Motor neuron (in vitro differentiated cells): ENCODE results near the gene HM13. TPM values are rescaled to one million over a fixed set of nuclear protein-coding genes. Genes with fewer than 3 reads are reported as not detected.
"Not testable (repeated sequence)": the region's sequence is repeated elsewhere in the genome, so short reads cannot be mapped to it uniquely, and the experiment has no call there.

Experiments used
- ATAC-seq, 8 experiments: fragments of 200-7000 bp; cut with Tn5 transposase; replicated peaks in 6 of 8; 2 replicates each; pipeline ENCODE4 v1.8.0; 2021; ENCODE audit warnings: mild to moderate bottlenecking in 8 of 8, moderate library complexity in 8 of 8
- H3K27ac ChIP-seq, 2 donors: fragments of 250-450 bp; sonication (Bioruptor Pico); 2 replicates each; pipeline ENCODE4 v1.9.0; 2021; ENCODE audit warnings: antibody characterized with exemption in 2 of 2, mild to moderate bottlenecking in 2 of 2, moderate library complexity in 1 of 2
- H3K4me1 ChIP-seq, 2 donors: fragments of 250-450 bp; sonication (Bioruptor Pico); replicated peaks in 1 of 2; 2 replicates each; pipeline ENCODE4 v1.6.1; 2021; ENCODE audit warnings: antibody characterized with exemption in 2 of 2, mild to moderate bottlenecking in 2 of 2, moderate library complexity in 1 of 2
- H3K4me3 ChIP-seq, 5 donors: fragments of 250-450 bp; sonication (Bioruptor Pico); 2 replicates each; pipeline ENCODE4 v1.9.0; 2021; ENCODE audit warnings: antibody characterized with exemption in 5 of 5, mild to moderate bottlenecking in 5 of 5, moderate library complexity in 4 of 5
- WGBS, 10 experiments: fragments of 450-650 bp; shearing (Covaris generic); methylation state at CpG; one replicate each; pipeline ENCODE4 v1.0.0; 2022; 5-methylcytosine and 5-hydroxymethylcytosine counted together
- in situ Hi-C, 9 experiments: fragments of 400-800 bp; cut with MboI; loops; one replicate each; pipeline ENCODE4 v1.15.0; 2021; ENCODE audit warnings: low sequenced_read_pairs in 9 of 9, low pct_unique_long_range_greater_than_20kb in 2 of 9; ENCODE audit not compliant: unreplicated experiment in 9 of 9
- total RNA-seq, 8 experiments: library from RNA; unstranded; fragments of 300-600 nt; gene quantifications; 2 replicates each; pipeline versions ENCODE4 v1.2.3 to v1.2.4, GENCODE V29; 2022

Gene HM13
- total RNA-seq, 8 experiments from 2014 or later: 41.7 to 148 (median 90.5) TPM

DNA sequence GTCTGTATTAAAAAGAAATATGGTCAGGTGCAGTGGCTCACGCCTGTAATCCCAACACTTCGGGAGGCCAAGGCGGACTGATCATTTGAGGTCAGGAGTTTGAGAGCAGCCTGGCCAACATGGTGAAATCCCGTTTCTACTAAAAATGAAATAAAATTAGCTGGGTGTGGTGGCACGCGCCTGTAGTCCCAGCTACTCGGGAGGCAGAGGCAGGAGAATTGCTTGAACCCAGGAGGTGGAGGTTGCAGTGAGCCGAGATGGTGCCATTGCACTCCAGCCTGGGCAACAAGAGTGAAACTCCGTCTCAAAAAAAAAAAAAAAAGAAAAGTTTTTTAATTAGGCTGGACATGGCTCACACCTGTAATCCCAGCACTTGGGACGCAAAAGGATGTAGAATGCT is 60.7 kb downstream of the HM13 start:
- H3K4me1 ChIP-seq: peaks cover 5 to 11% of the 10 kb centered on the region in 2 donors
- in situ Hi-C loops, H3K4me3 ChIP-seq, H3K27ac ChIP-seq, ATAC-seq: not testable (repeated sequence)
- WGBS, 10 experiments: 80 to 100% (median 100%) methylated on average over 1 to 7 of the region's 10 CpGs; no CpG with 5 or more reads in 4 of the 10 experiments

DNA sequence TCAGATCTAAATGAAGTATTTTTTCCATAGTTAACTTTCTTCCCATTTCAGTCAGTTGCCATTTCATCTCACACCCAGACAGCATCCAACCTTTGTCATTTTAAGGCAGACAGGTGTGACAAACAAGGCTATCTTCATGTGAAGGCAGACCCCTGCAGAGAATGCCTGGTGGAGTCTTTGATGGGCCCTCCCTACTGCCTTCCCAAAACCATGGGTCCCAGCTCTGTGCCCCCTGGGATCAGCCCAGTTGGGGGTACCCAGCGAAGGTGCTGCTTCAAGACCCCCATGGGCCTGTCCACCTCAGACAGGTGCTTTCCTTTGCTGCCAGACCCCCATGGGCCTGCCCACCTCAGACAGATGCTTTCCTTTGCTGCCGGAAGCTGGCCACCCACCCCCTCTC is 62.5 kb downstream of the HM13 start:
- in situ Hi-C loops: no loop called here
- no peak overlapping the region for H3K27ac ChIP-seq
- WGBS, 10 experiments: 80 to 100% (median 90%) methylated on average over 1 to 2 of the region's 2 CpGs; no CpG with 5 or more reads in 7 of the 10 experiments
- no peak for ATAC-seq
- peaks cover 20 to 26% of the 10 kb centered on the region in 2 donors for H3K4me1 ChIP-seq
- H3K4me3 ChIP-seq: no peak overlapping the region

DNA sequence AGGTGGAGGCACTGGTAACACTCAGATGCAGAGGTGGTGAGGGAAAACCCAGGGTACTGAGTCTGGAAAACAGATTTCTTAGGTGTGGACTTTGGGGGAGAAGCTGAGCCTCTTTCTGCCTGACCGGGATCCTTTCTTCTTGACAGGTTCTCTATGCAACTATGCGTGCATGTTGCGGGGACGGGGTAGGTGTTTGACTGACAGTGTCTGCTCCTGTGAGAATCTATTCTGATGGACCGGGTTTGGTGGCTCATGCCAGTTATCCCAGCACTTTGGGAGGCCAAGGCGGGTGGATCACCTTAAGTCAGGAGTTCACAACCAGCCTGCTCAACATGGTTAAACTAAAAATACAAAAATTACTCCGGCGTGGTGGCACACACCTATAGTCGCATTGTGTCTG is 63.0 kb downstream of the HM13 start:
- no peak overlapping the region for H3K4me3 ChIP-seq
- peaks cover 19 to 27% of the 10 kb centered on the region in 2 donors for H3K4me1 ChIP-seq
- 90 to 100% (median 100%) methylated on average over 1 to 7 of the region's 9 CpGs; no CpG with 5 or more reads in 4 of the 10 experiments for WGBS, 10 experiments
- in situ Hi-C loops: no loop called here
- H3K27ac ChIP-seq: no peak overlapping the region
- no peak for ATAC-seq

DNA sequence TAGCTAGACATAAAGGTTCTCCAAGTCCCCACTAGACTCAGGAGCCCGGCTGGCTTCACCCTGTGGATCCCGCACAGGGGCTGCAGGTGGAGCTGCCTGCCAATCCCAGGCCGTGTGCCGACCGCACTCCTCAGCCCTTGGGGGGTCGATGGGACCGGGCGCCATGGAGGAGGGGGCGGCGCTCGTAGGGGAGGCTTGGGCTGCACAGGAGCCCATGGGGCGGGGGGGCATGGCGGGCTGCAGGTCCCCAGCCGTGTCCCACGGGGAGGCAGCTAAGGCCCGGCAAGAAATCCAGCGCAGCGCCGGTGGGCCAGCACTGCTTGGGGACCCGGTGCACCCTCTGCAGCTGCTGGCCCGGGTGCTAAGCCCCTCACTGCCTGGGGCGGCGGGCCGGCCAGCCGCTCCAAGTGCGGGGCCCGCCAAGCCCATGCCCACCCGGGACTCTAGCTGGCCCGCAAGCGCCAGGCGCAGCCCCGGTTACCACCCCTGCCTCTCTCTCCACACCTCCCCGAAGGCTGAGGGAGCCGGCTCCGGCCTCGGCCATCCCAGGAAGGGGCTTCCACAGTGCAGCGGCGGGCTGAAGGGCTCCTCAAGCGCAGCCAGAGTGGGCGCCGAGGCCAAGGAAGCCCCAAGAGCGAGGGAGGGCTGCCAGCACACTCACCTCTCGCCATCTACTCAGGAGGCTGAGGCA is 64.4 kb downstream of the HM13 start:
- H3K27ac ChIP-seq: no peak overlapping the region
- in situ Hi-C loops: no loop called here
- no peak overlapping the region for H3K4me3 ChIP-seq
- WGBS, 10 experiments: 95 to 98% (median 98%) methylated on average over 6 to 9 of the region's 43 CpGs; no CpG with 5 or more reads in 7 of the 10 experiments
- H3K4me1 ChIP-seq: peaks cover 15 to 19% of the 10 kb centered on the region in 2 donors
- ATAC-seq: peak in 5 of 8 experiments; percentile 22 to 33 (median 23)

DNA sequence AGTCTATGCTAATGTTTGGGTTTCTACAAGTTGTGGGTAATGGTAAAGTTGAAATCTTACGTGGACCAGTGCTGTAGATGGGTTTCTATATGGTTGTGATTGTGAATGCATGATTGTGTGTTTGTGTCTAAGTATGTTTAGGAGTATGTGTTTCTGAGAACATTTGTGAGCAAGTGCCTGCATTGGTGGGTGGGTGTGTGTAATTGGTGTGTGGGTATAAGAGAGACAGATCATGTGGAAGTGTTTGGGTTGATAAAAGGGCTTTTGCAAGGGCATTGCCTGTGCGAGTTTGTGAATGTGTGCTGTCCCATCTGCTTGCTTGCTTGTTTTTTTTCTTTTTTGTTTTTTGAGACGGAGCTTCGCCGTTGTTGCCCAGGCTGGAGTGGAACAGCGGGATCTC is 65.0 kb downstream of the HM13 start:
- Histone ChIP-seq H3K4me1 (peaks cover 15 to 17% of the 10 kb centered on the region in 2 donors), H3K27ac (peak overlapping the region in 1 of 2 donors; percentile 10), H3K4me3 (no peak overlapping the region)
- 70 to 100% (median 89%) methylated on average over 1 to 6 of the region's 6 CpGs; no CpG with 5 or more reads in 4 of the 10 experiments for WGBS, 10 experiments
- in situ Hi-C loops: no loop called here
- no peak for ATAC-seq

DNA sequence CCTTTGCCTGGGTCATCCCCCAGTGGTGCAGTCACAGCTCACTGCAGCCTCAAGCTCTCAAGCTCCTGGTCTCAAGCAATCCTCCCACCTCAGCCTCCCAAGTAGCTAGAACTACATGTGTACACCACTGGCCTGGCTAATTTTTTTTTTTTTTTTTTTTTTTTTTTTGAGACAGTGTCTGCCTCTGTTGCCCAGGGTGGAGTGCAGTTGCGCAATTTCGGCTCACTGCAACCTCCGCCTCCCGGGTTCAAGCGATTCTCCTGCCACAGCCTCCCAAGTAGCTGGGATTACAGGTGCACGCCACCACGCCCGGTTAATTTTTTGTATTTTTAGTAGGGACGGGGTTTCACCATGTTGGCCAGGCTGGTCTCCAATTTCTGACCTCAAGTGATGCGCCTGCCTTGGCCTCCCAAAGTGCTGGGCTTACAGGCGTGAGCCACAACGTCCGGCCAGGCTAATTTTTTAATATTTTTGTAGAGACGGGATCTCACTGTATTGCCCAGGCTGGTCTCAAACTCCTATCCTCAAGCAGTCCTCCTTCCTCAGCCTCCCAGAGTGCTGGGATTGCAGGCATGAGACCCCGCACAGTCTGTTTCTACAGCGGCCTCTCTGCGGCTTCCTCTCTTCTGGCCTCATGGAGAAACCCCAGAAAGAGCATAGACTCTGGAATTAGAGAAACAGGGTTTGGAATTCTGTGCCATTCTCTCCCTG is 65.9 kb downstream of the HM13 start:
- H3K27ac ChIP-seq: peak overlapping the region; percentile 28 to 63

DNA sequence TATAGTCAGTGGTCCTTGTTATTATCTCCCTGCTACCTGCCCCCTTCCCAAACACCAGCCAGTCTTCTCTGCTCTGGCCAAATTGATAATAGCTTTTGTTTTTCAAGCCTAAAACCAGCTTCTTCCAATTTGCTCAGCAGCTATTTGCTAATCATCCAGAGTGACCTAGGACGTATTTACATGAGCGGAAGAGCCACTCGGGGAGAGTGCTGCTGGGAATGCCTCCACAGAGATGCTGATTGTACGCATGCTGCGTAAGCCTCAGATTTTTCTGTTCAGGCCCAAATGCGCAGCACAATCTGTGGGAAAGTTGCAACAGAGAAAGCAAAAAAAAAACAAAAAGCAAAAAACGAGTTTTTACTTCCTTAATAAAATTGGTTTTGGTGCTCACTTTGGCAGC is 66.5 kb downstream of the HM13 start:
- 13 to 100% (median 35%) methylated on average over 1 to 7 of the region's 7 CpGs for WGBS, 10 experiments
- Histone ChIP-seq H3K27ac (peak overlapping the region; percentile 28 to 63), H3K4me3 (no peak overlapping the region), H3K4me1 (peaks cover 15 to 17% of the 10 kb centered on the region in 2 donors)
- in situ Hi-C loops: no loop called here
- peak in 5 of 8 experiments; percentile 47 to 82 (median 68) for ATAC-seq

More for the DNA sequence above, 65.9 kb downstream of the HM13 start:
- WGBS, 10 experiments: 85 to 100% (median 93%) methylated on average over 2 to 13 of the region's 17 CpGs; no CpG with 5 or more reads in 2 of the 10 experiments
- in situ Hi-C loops, H3K4me3 ChIP-seq: not testable (repeated sequence)
- peaks cover 15 to 17% of the 10 kb centered on the region in 2 donors for H3K4me1 ChIP-seq
- ATAC-seq: peak in 1 of 8 experiments; percentile 5

DNA sequence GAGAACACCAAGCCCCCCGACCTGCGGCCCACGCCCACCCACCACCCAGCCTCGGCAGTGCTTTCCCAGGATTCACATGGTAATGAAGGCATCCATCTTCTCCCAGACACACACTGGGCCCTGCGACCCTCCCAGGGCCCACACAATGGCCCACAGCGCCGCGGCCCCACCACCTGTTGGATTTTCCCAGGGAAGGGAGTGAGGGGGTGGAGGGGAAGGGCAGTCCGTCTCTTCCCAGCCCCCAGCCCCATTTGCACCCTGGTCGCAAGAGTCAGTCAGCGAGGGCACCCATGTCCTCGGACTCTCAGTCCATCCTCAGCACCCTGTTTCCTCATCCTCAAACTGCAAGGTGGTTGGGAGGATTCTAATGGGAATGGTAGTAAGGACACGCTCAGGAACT is 67.1 kb downstream of the HM13 start:
- in situ Hi-C loops: no loop called here
- Histone ChIP-seq H3K4me1 (peaks cover 15 to 17% of the 10 kb centered on the region in 2 donors), H3K4me3 (no peak overlapping the region), H3K27ac (peak overlapping the region; percentile 28 to 63)
- ATAC-seq: peak in 5 of 8 experiments; percentile 31 to 59 (median 42)
- WGBS, 10 experiments: 0 to 47% (median 13%) methylated on average over 1 to 3 of the region's 13 CpGs; no CpG with 5 or more reads in 6 of the 10 experiments

DNA sequence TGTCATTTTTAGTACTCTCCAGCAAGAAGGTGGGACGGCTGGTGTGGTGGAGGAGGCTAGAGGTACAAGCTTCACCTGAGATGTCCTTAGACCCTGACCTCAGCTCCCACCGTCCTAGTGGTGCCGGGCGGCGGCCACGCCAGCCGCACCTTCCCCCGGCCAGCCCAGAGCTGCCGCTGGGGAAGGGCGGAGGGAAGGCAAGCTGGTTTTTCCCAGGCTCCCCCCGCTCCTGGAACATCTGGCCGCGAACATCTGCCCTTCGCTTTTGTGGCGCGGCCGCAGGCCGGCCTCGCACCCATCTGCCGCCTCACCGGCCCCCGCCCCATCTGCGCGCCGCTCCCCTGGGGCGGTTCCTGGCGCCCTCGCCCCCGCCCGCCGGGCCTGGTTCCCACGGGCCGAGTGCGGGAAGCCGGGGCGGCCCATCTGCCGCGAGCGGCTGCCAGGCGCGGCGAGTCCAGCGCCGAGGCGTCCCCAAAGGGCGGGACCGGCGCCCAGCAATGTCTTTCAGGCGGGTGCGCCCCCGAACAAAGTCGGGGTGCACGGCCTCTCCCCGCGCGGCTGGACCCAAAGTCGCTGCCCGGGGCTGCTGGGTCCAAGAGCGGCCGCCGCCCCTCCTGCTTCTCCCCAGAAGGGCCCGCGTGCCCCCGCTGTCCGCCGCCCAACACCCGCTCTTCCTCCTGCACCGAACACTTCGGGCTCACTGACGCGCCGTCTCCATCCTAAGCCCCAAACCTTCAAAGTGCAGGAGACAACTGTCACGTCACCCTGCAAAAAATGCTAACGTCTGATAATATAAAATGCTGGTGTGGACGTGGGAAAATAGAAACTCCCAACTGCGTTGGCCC is 73.5 kb downstream of the HM13 start:
- Histone ChIP-seq H3K4me1 (peaks cover 4 to 16% of the 10 kb centered on the region in 2 donors), H3K4me3 (peak overlapping the region in 4 of 5 donors; percentile 3 to 29 (median 19)), H3K27ac (no peak overlapping the region)
- peak; percentile 70 to 93 (median 87) for ATAC-seq
- in situ Hi-C loops: no loop called here
- WGBS, 10 experiments: 0 to 91% (median 35%) methylated on average over 1 to 12 of the region's 76 CpGs; no CpG with 5 or more reads in 2 of the 10 experiments

DNA sequence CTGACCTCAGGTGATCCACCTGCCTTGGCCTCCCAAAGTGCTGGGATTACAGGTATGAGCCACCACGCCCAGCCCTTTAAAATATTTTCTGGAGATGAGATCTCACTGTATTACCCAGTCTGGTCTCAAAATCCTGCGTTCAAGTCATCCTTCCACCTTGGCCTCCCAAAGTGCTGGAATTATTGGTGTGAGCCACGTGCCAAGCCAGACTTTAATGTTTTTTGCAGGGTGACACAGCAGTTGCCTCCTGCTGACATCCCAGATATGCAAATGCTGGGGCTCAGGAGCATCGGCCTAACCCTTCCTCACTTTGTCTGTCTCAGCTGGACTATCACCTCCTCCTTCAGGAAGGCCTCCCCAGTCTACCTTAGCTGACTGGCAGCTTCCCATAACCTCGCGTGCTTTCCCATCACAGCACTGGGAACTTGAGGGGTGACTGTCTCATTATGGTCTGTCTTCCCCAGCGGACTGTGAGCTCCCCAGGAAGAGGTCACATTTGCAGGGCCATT is 76.5 kb downstream of the HM13 start:
- H3K4me3 ChIP-seq: no peak overlapping the region
- ATAC-seq: no peak
- WGBS, 10 experiments: 0 to 100% (median 45%) methylated on average over 1 to 6 of the region's 7 CpGs; no CpG with 5 or more reads in 2 of the 10 experiments

DNA sequence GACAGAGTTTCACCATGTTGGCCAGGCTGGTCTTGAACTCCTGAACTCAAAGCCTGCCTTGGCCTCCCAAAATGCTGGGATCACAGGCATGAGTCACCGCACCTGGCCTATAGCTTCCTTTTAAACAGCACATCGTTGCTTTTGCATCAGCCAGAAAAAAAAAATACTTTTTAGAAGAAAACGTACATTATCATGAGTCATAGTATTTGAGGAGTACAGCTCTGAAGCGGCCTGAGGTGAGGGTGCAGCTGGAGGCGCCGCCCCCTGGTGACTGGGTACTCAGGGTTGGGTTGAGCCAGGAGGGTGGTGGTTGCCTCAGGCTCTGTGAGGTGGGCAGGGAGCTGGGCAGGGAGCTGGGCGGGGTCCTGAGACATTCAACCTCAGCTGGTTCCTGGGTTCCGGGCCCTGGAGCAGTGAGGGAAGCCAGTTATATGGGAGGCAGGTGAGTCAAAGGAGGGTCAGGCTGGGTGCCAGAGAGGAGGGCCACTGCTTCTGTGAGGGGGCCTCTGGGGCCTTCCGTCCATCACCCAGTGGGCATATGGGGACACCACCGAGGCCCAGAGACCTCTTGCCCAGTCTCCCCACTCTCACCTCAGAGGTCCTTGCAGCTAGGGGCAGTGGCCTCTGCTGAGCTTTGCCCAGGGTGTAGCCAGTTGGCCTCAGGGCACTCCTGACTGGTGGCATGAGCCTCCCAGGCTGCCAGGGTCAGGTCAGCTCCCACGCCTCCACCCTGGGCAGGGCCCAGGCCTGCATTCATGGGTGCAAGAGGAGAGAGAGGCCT is 79.2 kb downstream of the HM13 start:
- in situ Hi-C loops: no loop called here
- H3K4me1 ChIP-seq: peaks cover 4 to 14% of the 10 kb centered on the region in 2 donors
- WGBS, 10 experiments: 20 to 100% (median 80%) methylated on average over 1 to 3 of the region's 11 CpGs; no CpG with 5 or more reads in 4 of the 10 experiments
- H3K27ac ChIP-seq: no peak overlapping the region
- peak in 7 of 8 experiments; percentile 8 to 74 (median 46) for ATAC-seq
- H3K4me3 ChIP-seq: no peak overlapping the region

More for the DNA sequence above, 76.5 kb downstream of the HM13 start:
- in situ Hi-C loops: no loop called here
- Histone ChIP-seq H3K27ac (no peak overlapping the region), H3K4me1 (peaks cover 4 to 26% of the 10 kb centered on the region in 2 donors)
